ENCODE data around the gene UCN3.

DNA sequence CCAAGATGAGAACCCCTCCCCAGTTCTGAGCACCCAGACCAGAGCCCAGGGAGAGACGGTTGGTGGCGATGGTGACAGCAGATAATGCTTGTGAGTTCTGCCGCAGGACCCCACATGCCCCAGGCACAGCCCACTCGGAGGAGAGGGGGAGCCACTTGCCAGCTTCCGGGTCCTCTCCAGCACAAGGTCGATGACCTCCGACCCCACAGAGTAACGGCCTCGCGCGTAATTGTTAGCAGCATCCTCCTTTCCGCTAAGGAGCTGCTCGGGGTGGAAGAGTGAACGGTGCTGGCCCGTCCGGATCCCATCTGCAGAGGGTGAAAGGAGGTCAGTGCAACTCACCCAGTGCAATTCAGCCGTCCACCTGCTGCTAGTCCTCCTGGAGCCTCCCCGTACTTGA lies 30.4 kb downstream of the UCN3 start:
- TF ChIP-seq, protein P1, sequence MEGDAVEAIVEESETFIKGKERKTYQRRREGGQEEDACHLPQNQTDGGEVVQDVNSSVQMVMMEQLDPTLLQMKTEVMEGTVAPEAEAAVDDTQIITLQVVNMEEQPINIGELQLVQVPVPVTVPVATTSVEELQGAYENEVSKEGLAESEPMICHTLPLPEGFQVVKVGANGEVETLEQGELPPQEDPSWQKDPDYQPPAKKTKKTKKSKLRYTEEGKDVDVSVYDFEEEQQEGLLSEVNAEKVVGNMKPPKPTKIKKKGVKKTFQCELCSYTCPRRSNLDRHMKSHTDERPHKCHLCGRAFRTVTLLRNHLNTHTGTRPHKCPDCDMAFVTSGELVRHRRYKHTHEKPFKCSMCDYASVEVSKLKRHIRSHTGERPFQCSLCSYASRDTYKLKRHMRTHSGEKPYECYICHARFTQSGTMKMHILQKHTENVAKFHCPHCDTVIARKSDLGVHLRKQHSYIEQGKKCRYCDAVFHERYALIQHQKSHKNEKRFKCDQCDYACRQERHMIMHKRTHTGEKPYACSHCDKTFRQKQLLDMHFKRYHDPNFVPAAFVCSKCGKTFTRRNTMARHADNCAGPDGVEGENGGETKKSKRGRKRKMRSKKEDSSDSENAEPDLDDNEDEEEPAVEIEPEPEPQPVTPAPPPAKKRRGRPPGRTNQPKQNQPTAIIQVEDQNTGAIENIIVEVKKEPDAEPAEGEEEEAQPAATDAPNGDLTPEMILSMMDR (IDR thresholded peaks at IDR 0.05): no peak
- TF ChIP-seq EZH2 (IDR thresholded peaks at IDR 0.05) (no peak), EZH2phosphoT487 (IDR thresholded peaks at IDR 0.05) (no peak)
